HG03066 (cell line): ENCODE results near the gene MAP3K21.

Experiments
- ATAC-seq: cut with Tn5 transposase; IDR thresholded peaks from one replicate; pipeline ENCODE4 v1.9.1; 2021; ENCODE audit warnings: low read depth; ENCODE audit not compliant: unreplicated experiment

Gene MAP3K21

DNA sequence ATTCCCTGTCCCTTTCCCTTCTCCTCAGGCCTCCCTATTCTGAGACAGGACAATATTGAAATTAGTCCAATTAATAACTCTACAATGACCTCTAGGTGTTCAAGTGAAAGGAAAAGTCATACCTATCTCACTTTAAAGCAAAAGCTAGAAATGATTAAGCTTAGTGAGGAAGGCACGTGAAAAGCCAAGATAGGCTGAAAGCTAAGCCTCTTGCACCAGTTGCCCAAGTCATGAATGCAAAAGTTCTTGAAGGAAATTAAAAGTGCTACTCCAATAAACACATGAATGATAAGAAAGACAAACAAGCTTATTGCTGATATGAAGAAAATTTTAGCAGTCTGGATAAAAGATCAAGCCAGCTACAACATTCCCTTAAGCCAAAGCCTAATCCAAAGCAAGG, 3.8 kb upstream of the MAP3K21 start:
- no peak for ATAC-seq

DNA sequence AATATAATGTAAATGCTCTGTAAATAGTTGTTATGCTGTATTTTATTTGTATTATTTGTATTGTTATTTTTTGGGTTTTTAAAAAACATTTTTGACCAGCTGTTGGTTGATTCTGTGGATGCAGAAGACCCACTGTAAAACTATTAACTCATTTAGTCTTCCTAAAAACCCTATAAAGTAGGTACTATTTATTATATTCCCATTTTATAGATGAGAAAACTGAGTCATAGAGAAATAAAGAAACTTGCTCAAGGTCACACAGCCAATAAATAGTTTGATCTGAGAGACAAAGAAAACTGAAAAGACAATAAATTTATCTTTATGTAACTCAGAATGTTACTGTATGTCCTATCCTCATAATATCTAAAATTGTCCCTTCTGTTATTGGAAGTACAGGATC, 1.2 kb upstream of the MAP3K21 start:
- no peak for ATAC-seq

- peak; percentile 87 for ATAC-seq
Observed at GRCh38 chr1:233326811-233327650, 493 bp upstream of the MAP3K21 start.

- peak; percentile 24 for ATAC-seq
Observed at GRCh38 chr1:233328142-233328921, 808 bp downstream of the MAP3K21 start.

GRCh38 chr1:233331676-233332519, 4.4 kb downstream of the MAP3K21 start:
- no peak for ATAC-seq

DNA sequence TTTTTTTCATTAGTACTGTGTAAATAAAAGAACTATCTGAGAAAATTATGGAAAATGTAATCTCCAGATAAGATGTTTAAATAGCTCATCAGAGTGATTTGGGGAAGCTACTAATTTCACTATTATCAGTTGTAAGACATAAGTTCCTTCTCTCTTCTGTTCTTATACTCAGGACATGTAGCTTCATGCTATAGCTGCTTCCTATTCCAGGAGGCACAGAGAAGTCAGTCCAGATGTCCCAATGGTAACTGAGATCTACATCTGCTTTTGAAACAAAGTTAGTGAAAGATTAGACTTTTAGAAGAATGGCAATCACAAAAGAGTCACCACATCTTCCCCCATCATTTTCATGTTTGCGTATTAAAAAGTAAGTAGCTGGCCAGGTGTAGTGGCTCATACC, 5.6 kb downstream of the MAP3K21 start:
- no peak for ATAC-seq

GRCh38 chr1:233334092-233334491, 6.6 kb downstream of the MAP3K21 start:
- ATAC-seq, result no peak

GRCh38 chr1:233336554-233337456, 9.3 kb downstream of the MAP3K21 start:
- ATAC-seq, result no peak

- ATAC-seq, result no peak
Observed at GRCh38 chr1:233337505-233337904, 10.0 kb downstream of the MAP3K21 start.

DNA sequence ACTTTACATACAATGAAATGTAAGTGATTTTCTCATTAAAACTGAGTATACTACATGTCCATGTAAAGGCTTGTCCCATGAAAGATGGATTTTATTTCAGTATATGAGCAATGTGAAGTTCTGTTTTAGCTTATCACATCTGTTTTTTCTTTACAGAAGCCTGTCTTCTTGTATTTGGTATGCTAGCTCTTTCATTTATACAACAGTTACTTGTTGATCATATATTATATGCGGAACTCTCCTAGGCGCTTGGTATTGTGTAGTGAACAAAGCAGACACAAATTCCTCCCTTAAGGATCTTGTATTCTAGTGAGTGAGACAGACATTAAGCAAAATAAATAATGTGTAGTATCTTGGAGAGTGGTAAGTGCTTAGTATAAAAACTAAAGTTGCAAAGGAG, 10.6 kb downstream of the MAP3K21 start:
- ATAC-seq, result no peak

DNA sequence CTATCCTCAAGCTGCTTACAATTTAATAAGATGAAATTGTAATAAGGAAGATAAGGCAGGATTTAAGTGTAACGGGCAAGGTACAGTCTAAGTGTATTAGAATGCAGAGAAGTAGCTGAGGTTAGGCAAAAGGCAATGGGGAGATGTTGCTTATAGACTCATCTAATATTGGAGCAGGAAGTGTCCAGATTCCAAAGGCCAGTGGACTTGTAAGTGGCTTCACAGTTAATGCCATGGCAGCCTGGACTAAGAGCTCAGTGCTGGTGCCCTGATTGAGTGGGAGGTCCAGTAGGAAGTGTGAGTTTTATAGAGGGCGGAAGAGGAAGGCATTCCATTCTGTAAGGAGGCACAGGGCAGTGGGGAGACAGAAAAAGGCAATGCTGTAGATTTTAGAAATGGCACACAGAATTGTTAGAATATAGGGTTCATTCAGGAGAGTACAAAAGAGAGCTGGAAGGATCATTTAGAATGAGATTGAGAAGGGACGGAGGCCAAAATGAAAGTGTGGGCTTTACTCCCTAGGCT, 12.6 kb downstream of the MAP3K21 start:
- ATAC-seq, result no peak

DNA sequence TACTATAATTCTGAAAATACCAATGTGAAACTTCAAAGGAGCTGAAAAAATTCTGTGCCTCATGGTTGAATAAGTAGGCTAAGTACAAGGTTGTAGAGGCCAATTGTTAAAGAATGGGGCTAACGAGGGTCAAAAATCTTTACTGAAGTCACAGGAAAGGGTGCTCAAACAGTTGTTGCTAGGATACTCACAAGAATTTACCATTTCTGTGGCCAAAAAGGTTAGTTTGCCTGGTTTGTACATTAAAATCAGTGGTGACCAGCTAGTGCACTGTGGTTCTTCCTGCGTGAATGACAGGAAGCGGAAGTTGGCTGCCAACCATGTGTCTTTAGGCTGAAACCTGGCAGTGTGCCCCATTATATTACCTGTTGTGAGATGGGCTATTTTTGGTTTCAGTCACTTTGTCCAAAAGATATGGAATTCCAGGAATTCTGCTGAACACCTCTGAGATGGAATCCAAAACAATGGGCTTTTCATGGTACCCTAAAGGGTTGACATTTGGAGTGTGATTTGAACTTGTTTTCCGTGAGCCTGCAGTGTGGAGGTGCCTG, 13.5 kb downstream of the MAP3K21 start:
- ATAC-seq, result no peak

GRCh38 chr1:233342086-233342485, 14.6 kb downstream of the MAP3K21 start:
- no peak for ATAC-seq

DNA sequence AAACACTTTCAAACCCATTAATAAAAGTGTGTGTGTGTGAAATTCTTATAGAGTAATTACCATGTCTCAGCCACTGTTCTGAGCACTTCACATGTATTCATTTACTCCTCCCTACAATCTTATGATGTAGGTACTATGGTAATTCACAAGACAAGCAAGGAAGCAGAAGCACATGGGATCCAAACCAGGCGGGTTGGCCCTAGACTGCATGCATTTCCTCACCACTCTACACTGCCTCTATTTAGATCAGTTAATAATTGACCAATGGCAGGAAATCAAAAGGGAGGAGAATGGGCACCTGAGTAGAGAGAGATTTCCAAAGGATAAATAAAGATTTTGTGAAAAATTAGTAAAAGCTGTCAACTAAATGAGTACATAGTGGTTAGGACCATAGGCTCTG, 15.7 kb downstream of the MAP3K21 start:
- no peak for ATAC-seq

DNA sequence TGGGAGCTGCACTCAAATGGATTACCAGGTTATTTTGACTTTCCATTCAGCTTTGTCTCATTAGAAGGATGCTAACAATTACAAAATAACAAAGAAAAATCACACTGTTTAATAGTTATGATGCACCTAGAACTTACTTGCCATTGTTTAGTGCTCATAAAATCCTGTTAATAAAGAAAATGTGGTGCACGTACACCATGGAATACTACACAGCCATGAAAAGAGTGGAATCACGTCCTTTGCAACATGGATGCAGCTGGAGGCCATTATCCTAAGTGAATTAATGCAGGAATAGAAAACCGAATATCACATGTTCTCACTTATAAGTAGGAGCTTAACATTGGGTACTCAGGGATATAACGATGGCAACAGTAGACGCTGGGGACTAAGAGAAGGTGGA, 19.8 kb downstream of the MAP3K21 start:
- ATAC-seq, result no peak

- no peak for ATAC-seq
Observed at GRCh38 chr1:233349137-233349536, 21.6 kb downstream of the MAP3K21 start.

- ATAC-seq, result no peak
Observed at GRCh38 chr1:233354983-233355382, 27.5 kb downstream of the MAP3K21 start.

GRCh38 chr1:233355841-233356704, 28.5 kb downstream of the MAP3K21 start:
- peak; percentile 70 for ATAC-seq

DNA sequence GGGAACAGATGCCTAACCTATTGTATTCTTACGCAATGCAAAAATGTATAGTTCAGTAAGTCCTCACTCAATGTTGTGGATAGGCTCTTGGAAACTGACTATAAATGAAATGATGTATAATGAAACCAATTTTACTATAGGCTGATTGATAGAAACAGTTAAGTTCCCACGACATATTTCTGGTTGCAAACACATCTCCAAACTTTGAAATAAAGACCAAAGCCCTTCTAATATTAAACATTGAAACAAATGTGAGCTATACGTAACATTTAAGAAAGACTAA, 29.1 kb downstream of the MAP3K21 start:
- ATAC-seq, result no peak
